ENCODE data around the gene SYT12.

DNA sequence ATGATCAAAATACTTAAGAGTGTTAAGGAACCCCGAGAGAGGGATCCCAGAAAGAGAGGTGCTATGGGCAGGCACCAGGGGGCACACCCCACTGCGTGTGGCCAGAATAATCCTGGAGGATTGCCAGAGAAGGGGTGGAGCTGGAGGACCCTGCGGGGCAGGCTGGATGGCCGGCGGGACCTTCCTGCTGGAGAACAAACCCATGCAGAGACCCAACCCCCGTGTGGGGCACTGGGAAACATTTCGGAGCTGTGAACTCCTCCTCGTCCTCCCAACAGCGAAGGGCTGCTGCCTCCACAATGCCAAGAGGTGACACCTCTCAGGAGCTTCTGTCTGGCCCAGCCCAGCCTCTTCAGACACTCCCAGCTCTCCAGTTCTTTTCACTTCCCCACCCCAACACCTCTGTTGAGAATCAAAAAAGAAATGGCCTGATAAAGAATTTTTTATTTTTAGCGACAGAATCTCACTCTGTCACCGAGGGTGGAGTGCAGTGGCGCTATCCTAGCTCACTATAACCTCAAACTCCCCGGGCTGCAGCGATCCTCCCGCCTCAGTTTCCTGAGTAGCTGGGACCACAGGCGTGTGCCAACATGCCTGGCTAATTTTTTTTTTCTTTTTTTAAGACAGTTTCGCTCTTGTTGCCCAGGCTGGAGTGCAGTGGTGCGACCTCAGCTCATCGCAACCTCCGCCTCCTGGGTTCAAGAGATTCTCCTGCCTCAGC, 59.3 kb downstream of the SYT12 start:
- TF ChIP-seq, protein P1, sequence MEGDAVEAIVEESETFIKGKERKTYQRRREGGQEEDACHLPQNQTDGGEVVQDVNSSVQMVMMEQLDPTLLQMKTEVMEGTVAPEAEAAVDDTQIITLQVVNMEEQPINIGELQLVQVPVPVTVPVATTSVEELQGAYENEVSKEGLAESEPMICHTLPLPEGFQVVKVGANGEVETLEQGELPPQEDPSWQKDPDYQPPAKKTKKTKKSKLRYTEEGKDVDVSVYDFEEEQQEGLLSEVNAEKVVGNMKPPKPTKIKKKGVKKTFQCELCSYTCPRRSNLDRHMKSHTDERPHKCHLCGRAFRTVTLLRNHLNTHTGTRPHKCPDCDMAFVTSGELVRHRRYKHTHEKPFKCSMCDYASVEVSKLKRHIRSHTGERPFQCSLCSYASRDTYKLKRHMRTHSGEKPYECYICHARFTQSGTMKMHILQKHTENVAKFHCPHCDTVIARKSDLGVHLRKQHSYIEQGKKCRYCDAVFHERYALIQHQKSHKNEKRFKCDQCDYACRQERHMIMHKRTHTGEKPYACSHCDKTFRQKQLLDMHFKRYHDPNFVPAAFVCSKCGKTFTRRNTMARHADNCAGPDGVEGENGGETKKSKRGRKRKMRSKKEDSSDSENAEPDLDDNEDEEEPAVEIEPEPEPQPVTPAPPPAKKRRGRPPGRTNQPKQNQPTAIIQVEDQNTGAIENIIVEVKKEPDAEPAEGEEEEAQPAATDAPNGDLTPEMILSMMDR (conservative IDR thresholded peaks at IDR 0.05; ENCODE audit: low read depth, low read length), result no peak
- TF ChIP-seq EZH2 (IDR thresholded peaks at IDR 0.05; ENCODE audit: low read length, unreplicated experiment) (no peak), EZH2phosphoT487 (IDR thresholded peaks at IDR 0.05; ENCODE audit: borderline replicate concordance, low read length) (no peak)

All from PC-3 (cell line).